B cell (primary cell): ENCODE measurements around the gene RPA1.

Experiments used
- CTCF ChIP-seq: fragments of 200-600 bp; IDR thresholded peaks from one replicate; pipeline ENCODE4 v1.8.0; 2022; ENCODE audit warnings: antibody characterized with exemption, mild to moderate bottlenecking
- EZH2 ChIP-seq: IDR thresholded peaks from 2 replicates; pipeline ENCODE4 v1.6.1; 2012; ENCODE audit warnings: borderline replicate concordance, low read depth, mild to moderate bottlenecking, moderate library complexity, low read length; ENCODE audit not compliant: insufficient read depth, poor library complexity, severe bottlenecking

GRCh38 chr17:1787301-1787902, 42.4 kb upstream of the RPA1 start:
- no peak for TF ChIP-seq CTCF
- TF ChIP-seq EZH2 = no peak
